OCI-LY1 (cell line): Measurements from ENCODE around the gene NAPG.
"Not testable (repeated sequence)": the region's sequence is repeated elsewhere in the genome, so short reads cannot be mapped to it uniquely, and the experiment has no call there.

Experiments
- H2AFZ ChIP-seq: fragments of 200-600 bp; sonication (generic), shearing (Covaris generic); 2 replicates; pipeline ENCODE4 v1.6.0; 2014; ENCODE audit warnings: antibody characterized with exemption, mild to moderate bottlenecking, low read length
- H3F3A ChIP-seq: fragments of 200-600 bp; sonication (generic), shearing (Covaris generic); 2 replicates; pipeline ENCODE4 v1.6.0; 2014; ENCODE audit warnings: mild to moderate bottlenecking, antibody characterized with exemption, low read length, moderate library complexity; ENCODE audit not compliant: insufficient read depth
- H3K27ac ChIP-seq: fragments of 200-600 bp; sonication (generic); 2 replicates; pipeline ENCODE4 v1.5.1; 2014; ENCODE audit warnings: low read length, mixed run types, mild to moderate bottlenecking, low read depth; ENCODE audit not compliant: poor library complexity, severe bottlenecking
- H3K27me3 ChIP-seq: fragments of 200-600 bp; sonication (generic); 2 replicates; pipeline ENCODE4 v1.6.0; 2014; ENCODE audit warnings: antibody characterized with exemption, mild to moderate bottlenecking, low read length, moderate library complexity; ENCODE audit not compliant: insufficient read depth
- H3K36me3 ChIP-seq: fragments of 200-600 bp; sonication (generic); 2 replicates; pipeline ENCODE4 v1.6.1; 2014; ENCODE audit warnings: mild to moderate bottlenecking, antibody characterized with exemption, low read length, moderate library complexity, mixed read lengths; ENCODE audit not compliant: insufficient read depth
- H3K4me1 ChIP-seq: fragments of 200-600 bp; sonication (generic); 2 replicates; pipeline ENCODE4 v1.5.1; 2014; ENCODE audit warnings: mild to moderate bottlenecking, low read length, moderate library complexity; ENCODE audit not compliant: insufficient read depth, severe bottlenecking
- H3K4me2 ChIP-seq: fragments of 200-600 bp; sonication (generic), shearing (Covaris generic); 2 replicates; pipeline ENCODE4 v1.6.1; 2014; ENCODE audit warnings: low read length
- H3K4me3 ChIP-seq: fragments of 200-600 bp; sonication (generic); 2 replicates; pipeline ENCODE4 v1.5.1; 2014; ENCODE audit warnings: low read length, low read depth, mild to moderate bottlenecking, mixed read lengths; ENCODE audit not compliant: poor library complexity, severe bottlenecking
- H3K79me2 ChIP-seq: fragments of 200-600 bp; shearing (Covaris generic); 2 replicates; pipeline ENCODE4 v1.6.1; 2016; ENCODE audit warnings: mixed run types, low read length, mixed read lengths; ENCODE audit not compliant: insufficient read depth
- H3K9ac ChIP-seq: fragments of 200-600 bp; sonication (generic), shearing (Covaris generic); 2 replicates; pipeline ENCODE4 v1.6.1; 2014; ENCODE audit warnings: mild to moderate bottlenecking, low read length, mixed read lengths
- H3K9me2 ChIP-seq: fragments of 200-600 bp; sonication (generic), shearing (Covaris generic); 2 replicates; pipeline ENCODE4 v1.6.1; 2014; ENCODE audit warnings: low read depth, mild to moderate bottlenecking, low read length, mixed read lengths
- H3K9me3 ChIP-seq: fragments of 200-600 bp; shearing (Covaris generic); 2 replicates; pipeline ENCODE4 v1.6.1; 2014; ENCODE audit warnings: low read length, mixed read lengths
- H4K20me1 ChIP-seq: fragments of 200-600 bp; sonication (generic), shearing (Covaris generic); 2 replicates; pipeline ENCODE4 v1.6.0; 2016; ENCODE audit warnings: mild to moderate bottlenecking, low read length; ENCODE audit not compliant: insufficient read depth
- EZH2 ChIP-seq: fragments of 200-600 bp; sonication (generic), shearing (Covaris generic); IDR thresholded peaks from 2 replicates; pipeline ENCODE4 v1.8.0; 2017; ENCODE audit warnings: borderline replicate concordance, mixed run types, mild to moderate bottlenecking, antibody characterized with exemption, low read length, moderate library complexity, mixed read lengths
- TF ChIP-seq, protein P1 (sequence below): fragments of 200-600 bp; sonication (generic), shearing (Covaris generic); IDR thresholded peaks from 2 replicates; pipeline ENCODE4 v1.5.1; 2017; ENCODE audit warnings: mild to moderate bottlenecking, antibody characterized with exemption, low read length, moderate library complexity, mixed read lengths

Gene NAPG

DNA sequence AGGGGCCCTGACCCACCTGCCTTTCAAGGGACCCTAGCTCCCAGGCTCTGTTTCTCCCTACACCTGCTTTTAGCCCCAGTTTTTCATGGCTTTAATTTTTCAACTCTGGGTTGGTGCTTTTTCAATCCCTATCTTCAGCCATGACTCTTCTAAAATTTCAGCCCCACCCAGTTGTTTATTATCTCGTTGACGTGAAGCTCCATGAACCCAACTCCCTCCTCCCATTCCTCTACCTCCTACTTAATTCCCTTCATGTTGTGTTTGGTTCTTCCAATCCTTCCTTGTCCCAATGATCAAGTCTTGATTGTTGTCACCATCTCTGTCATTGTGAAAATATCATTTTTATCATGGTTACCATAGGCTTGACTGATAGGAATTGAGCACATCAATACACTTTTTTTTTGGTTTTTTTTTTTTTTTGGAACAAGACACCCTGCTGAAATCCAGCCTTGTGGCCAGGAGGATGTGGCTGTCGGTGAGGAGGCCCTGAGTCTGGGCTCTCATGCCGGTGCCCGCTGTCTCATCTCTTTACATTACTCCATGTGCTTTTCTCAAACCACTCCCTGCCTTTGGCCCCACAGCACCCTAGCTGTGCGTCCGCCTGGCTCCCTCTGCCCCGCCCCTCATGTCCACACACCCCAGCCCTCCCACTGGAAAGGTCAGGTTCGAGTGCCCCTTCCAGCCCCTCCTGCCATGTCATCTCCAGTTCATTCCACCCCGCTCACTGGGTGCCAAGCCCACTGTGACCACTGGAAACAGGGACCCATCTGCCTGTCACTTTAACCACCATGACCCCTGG lies 39.3 kb downstream of the NAPG start:
- no peak overlapping the region for H3K4me3 ChIP-seq
- H3K27ac ChIP-seq, result no peak overlapping the region
- H2AFZ ChIP-seq, result no peak overlapping the region
- no peak overlapping the region for H3K9ac ChIP-seq
- H3K36me3 ChIP-seq, result no peaks in the 10 kb centered on the region
- H3K9me3 ChIP-seq, result no peaks in the 10 kb centered on the region
- no peaks in the 10 kb centered on the region for H4K20me1 ChIP-seq
- H3K79me2 ChIP-seq, result no peaks in the 10 kb centered on the region
- no peaks in the 10 kb centered on the region for H3F3A ChIP-seq
- no peaks in the 10 kb centered on the region for H3K9me2 ChIP-seq
- H3K27me3 ChIP-seq, result no peaks in the 10 kb centered on the region
- peaks cover 3% of the 10 kb centered on the region for H3K4me1 ChIP-seq
- TF ChIP-seq, protein P1, sequence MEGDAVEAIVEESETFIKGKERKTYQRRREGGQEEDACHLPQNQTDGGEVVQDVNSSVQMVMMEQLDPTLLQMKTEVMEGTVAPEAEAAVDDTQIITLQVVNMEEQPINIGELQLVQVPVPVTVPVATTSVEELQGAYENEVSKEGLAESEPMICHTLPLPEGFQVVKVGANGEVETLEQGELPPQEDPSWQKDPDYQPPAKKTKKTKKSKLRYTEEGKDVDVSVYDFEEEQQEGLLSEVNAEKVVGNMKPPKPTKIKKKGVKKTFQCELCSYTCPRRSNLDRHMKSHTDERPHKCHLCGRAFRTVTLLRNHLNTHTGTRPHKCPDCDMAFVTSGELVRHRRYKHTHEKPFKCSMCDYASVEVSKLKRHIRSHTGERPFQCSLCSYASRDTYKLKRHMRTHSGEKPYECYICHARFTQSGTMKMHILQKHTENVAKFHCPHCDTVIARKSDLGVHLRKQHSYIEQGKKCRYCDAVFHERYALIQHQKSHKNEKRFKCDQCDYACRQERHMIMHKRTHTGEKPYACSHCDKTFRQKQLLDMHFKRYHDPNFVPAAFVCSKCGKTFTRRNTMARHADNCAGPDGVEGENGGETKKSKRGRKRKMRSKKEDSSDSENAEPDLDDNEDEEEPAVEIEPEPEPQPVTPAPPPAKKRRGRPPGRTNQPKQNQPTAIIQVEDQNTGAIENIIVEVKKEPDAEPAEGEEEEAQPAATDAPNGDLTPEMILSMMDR, result no peak
- no peak for TF ChIP-seq EZH2
- H3K4me2 ChIP-seq, result no peak overlapping the region

DNA sequence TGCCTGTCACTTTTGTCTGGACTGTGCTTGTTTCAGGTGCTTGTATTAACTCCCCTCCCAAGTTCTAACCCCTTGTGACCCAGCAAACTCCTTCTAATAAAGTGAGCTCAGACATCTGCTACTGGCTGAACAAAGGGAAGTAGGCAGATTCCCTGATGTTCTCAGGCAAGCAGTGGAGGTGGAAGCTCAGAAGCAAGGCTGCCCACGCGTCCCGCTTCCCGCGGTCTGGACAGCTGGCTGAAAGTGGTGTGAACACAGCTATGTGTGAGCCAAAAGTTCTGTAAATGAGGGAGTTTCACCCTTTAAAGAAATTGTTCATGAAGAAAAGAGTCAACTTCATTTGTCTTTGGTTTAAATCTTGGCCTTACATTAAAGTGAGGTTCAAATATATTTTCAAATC lies 40.0 kb downstream of the NAPG start:
- TF ChIP-seq, protein P1, result no peak
- no peak for TF ChIP-seq EZH2
- no peak overlapping the region for H3K9ac ChIP-seq
- H3K4me2 ChIP-seq, result no peak overlapping the region

DNA sequence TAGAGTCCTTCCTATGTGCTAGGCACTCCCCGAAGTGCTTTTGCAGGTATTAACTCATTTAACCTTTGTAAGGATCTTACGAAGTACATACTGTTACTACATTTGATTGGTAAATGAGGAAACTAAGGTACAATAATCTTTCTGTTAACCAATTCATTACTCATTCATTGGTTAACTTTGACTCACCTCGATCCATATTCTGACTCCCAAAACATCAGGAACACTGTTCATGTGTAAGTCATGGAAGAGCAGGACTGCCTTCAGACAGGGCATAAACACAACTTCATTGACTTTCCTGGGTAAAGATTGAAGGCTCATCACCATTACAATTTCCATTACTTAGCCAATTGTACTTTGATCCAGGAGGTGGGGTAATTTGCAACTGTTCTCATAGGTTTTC lies 40.6 kb downstream of the NAPG start:
- Histone ChIP-seq H3K27ac (no peak overlapping the region), H3F3A (no peaks in the 10 kb centered on the region), H4K20me1 (no peaks in the 10 kb centered on the region), H3K36me3 (no peaks in the 10 kb centered on the region), H3K9me3 (no peaks in the 10 kb centered on the region), H3K4me2 (no peak overlapping the region), H2AFZ (no peak overlapping the region), H3K27me3 (no peaks in the 10 kb centered on the region), H3K9ac (no peak overlapping the region), H3K9me2 (no peaks in the 10 kb centered on the region), H3K79me2 (no peaks in the 10 kb centered on the region), H3K4me3 (no peak overlapping the region), H3K4me1 (no peaks in the 10 kb centered on the region)
- TF ChIP-seq EZH2, result no peak
- TF ChIP-seq, protein P1, result no peak

More for the DNA sequence above, 40.0 kb downstream of the NAPG start:
- no peaks in the 10 kb centered on the region for H3K9me3 ChIP-seq
- H3K4me3 ChIP-seq, result no peak overlapping the region
- H3K9me2 ChIP-seq, result no peaks in the 10 kb centered on the region
- no peaks in the 10 kb centered on the region for H3F3A ChIP-seq
- H4K20me1 ChIP-seq, result no peaks in the 10 kb centered on the region
- no peaks in the 10 kb centered on the region for H3K27me3 ChIP-seq
- H2AFZ ChIP-seq, result no peak overlapping the region
- H3K4me1 ChIP-seq, result no peaks in the 10 kb centered on the region
- no peak overlapping the region for H3K27ac ChIP-seq
- H3K79me2 ChIP-seq, result no peaks in the 10 kb centered on the region
- no peaks in the 10 kb centered on the region for H3K36me3 ChIP-seq

DNA sequence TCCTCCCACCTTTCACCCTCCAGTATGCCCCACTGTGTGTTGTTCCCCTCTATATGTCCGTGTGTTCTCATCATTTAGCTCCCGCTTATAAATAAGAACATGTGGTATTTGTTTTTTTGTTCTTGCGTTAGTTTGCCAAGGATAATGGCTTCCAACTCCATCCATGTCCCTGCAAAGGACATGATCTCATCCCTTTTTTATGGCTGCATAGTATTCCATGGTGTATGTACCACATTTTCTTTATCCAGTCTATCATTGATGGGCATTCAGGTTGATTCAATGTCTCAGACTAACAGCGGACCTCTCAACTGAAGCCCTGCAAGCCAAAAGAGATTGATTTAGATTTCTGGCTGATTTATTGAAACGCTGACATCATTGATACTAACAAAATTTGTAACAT lies 44.1 kb downstream of the NAPG start:
- H3K9me3 ChIP-seq, H3K27ac ChIP-seq, H3F3A ChIP-seq, H3K4me3 ChIP-seq, H3K9me2 ChIP-seq, H3K36me3 ChIP-seq, H3K27me3 ChIP-seq, H3K4me1 ChIP-seq, H3K4me2 ChIP-seq, H3K79me2 ChIP-seq, H2AFZ ChIP-seq, H4K20me1 ChIP-seq, H3K9ac ChIP-seq: not testable (repeated sequence)
